Stomach smooth muscle (tissue), 2 donors: ENCODE results near the gene METTL25.

Source experiments
- H3K27ac ChIP-seq: one replicate; pipeline ENCODE4 v1.7.0; 2013; ENCODE audit warnings: mild to moderate bottlenecking, low read length, inconsistent platforms
- H3K27me3 ChIP-seq, 2 donors: one replicate each; pipeline ENCODE4 v1.7.0; 2013; ENCODE audit warnings: low read length in 2 of 2; ENCODE audit not compliant: insufficient read depth in 2 of 2, control insufficient read depth in 1 of 2
- H3K36me3 ChIP-seq, 2 donors: one replicate each; pipeline ENCODE4 v1.7.0; 2013; ENCODE audit warnings: low read length in 2 of 2; ENCODE audit not compliant: control insufficient read depth in 2 of 2, insufficient read depth in 2 of 2
- H3K4me1 ChIP-seq: one replicate; pipeline ENCODE4 v1.7.0; 2013; ENCODE audit warnings: low read length; ENCODE audit not compliant: control insufficient read depth, insufficient read depth
- H3K4me3 ChIP-seq, 2 donors: one replicate each; pipeline ENCODE4 v1.7.0; 2013; ENCODE audit warnings: low read length in 2 of 2
- H3K9ac ChIP-seq, 2 donors: one replicate each; pipeline ENCODE4 v1.7.0; 2013; ENCODE audit warnings: low read length in 2 of 2, mild to moderate bottlenecking in 1 of 2
- H3K9me3 ChIP-seq, 2 donors: one replicate each; pipeline ENCODE4 v1.7.0; 2013; ENCODE audit warnings: low read length in 2 of 2; ENCODE audit not compliant: control insufficient read depth in 2 of 2
- donor health status: healthy.
- donor health status: Pancreatic carcinoma.

The METTL25 gene

DNA sequence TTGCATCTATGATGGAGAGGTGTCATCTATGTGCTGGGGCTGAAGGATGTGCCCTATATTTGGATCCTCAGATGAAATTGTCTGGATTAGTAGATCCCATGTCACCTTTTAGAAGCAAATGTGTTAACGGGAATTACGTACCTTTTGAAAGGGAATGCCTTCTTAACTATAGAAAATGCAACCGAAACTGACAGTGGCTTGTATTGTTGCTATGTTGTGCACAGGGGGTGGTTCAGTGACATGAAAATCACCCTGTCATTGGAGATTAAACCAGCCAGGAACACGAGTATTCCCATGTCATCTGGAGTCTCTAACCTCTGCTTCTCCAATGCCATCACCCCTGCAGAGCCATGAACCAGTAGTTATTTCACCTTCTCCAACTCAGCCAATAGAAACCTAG, 110.2 kb downstream of the METTL25 start:
- Histone ChIP-seq H3K27me3 (no peaks in the 10 kb centered on the region), H3K9ac (no peak overlapping the region), H3K4me3 (no peak overlapping the region), H3K36me3 (peaks cover 8% of the 10 kb centered on the region in 2 donors), H3K9me3 (no peaks in the 10 kb centered on the region), H3K4me1 (no peaks in the 10 kb centered on the region), H3K27ac (no peak overlapping the region)

DNA sequence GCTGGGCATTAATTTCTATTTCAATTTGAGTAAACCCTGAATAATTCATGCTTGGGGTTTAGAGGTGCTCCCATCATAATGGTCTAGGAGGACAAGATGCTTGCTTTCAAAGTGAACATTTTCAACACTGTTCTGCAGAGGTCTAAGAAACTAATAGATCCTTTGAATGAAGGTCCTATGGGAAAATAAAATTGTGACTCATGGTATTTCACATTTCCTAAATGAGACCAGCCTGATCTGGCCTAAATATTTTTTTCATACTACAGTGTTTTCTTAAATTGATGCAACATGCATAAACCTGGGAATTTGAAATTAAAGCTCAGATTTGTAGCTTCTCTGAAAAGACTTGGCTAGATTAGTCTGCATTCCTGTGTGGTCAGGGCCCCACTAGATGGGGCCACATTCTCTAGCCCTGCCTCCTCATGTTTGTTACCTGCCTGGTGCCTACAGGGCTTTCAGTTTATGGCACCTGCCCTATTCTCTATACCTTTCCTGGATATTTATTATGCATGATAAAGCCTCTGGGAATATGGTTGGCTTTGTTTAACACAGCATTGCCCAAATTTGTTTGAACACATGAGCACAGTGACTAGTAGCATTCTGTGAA, 112.7 kb downstream of the METTL25 start:
- Histone ChIP-seq H3K4me3 (no peak overlapping the region), H3K27ac (no peak overlapping the region), H3K27me3 (no peaks in the 10 kb centered on the region), H3K9ac (no peak overlapping the region), H3K9me3 (no peaks in the 10 kb centered on the region), H3K4me1 (no peaks in the 10 kb centered on the region), H3K36me3 (peaks cover 8 to 14% of the 10 kb centered on the region in 2 donors)

DNA sequence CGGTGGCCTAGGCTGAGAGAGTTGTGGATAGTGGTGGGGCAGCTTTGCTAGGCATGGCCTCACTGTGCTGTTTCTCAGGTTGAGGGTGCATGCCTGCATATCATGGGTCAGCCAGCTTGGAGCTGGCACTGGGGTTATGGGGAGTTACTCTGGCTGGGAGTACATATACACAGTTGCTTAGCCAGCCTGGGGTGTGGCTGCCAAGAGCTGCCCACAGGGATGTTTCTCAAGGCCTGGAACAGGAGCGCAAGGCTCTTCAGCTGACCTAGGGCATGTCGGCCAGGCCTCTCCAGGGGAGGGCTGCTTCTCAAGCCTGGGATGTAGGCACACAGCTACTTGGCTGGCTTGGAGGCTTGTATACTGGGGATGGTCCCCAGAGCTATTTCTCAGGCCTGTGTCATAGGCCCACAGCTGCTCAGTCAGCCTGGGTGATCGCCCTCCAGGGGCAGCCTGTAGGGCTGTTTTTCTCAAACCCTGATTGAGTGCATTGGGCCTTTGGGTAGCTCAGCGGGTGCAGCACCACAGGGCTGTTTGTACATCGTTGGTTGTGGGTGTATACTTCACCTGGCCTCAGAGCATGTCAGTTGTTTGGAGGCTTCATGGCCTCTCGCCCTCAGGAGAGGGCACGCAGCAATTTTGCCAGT, 114.9 kb downstream of the METTL25 start:
- H3K27ac ChIP-seq = no peak overlapping the region
- no peak overlapping the region for H3K9ac ChIP-seq
- no peaks in the 10 kb centered on the region for H3K27me3 ChIP-seq
- peaks cover 8 to 14% of the 10 kb centered on the region in 2 donors for H3K36me3 ChIP-seq
- no peaks in the 10 kb centered on the region for H3K9me3 ChIP-seq
- no peak overlapping the region for H3K4me3 ChIP-seq
- H3K4me1 ChIP-seq = no peaks in the 10 kb centered on the region

DNA sequence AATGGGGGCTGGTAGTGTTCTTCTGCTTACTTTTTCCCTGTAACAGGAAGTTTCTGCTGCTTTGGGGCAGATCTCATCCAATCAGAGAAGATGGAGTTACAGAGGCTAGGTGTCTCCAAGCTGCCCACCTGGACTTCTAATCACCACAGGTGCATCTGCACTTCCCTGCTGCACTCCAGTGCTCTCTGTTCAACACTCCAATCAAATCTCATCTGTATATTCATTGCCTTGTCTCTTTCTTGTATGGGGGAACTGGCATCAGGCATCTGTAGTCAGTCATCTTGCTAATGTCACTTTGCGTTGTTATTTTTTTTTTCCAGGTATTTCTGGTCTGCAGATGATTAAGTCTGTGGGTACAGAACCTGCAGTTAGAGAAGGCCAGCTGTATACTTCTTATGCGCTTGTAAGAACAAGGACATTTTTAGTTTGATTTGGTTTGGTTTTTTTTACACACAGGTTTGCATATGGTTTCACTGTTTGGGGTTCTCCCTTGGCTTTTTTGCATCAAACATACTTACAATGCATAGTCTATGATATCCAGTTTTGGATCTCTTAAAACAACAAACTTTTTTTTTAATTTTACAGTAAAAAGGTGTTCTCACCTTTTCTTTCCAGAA, 116.0 kb downstream of the METTL25 start:
- H3K9ac ChIP-seq = no peak overlapping the region
- no peak overlapping the region for H3K27ac ChIP-seq
- no peaks in the 10 kb centered on the region for H3K4me1 ChIP-seq
- no peak overlapping the region for H3K4me3 ChIP-seq
- H3K27me3 ChIP-seq = no peaks in the 10 kb centered on the region
- no peaks in the 10 kb centered on the region for H3K9me3 ChIP-seq
- H3K36me3 ChIP-seq = peaks cover 4 to 9% of the 10 kb centered on the region in 2 donors

DNA sequence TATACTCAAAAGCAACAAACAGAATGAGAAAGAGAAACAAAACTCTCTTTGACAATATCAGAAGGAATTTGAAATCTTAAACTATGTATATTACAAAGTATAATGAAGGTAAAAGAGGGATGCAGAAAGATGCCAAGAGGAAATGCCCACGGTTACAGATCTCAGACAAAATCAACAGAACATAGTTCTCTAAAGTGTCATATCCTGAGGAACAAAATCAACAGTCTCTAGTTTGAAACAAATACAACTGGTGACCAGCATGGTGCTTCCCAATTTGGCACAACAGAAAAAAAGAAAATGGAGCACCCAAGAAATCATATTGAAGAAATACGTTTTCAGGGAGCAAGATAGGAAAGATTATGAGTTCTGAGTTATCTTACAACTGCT, 116.5 kb downstream of the METTL25 start:
- Histone ChIP-seq H3K9ac (no peak overlapping the region), H3K27me3 (no peaks in the 10 kb centered on the region), H3K4me3 (no peak overlapping the region), H3K9me3 (no peaks in the 10 kb centered on the region), H3K4me1 (no peaks in the 10 kb centered on the region), H3K36me3 (peaks cover 4 to 9% of the 10 kb centered on the region in 2 donors), H3K27ac (no peak overlapping the region)

DNA sequence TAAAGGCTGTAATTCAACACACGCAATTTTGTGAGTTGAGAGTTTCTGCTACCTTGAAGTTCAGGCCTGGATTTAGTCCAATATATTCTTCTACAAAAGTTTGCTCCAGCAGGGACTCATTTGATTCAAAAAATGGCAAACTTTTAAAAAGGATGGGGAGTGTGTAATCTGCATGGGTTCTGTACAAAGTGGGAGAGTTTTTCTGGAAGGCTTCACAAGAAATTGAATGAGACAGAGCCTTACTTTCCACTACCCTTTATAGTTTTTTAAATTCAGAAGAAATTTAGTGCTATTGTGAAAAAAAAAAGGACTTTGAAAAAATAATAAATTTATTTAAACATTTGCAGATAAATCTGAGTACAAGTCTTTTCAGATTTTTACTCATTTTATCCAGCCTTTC, 116.9 kb downstream of the METTL25 start:
- Histone ChIP-seq H3K36me3 (peaks cover 4 to 9% of the 10 kb centered on the region in 2 donors), H3K9ac (no peak overlapping the region), H3K4me3 (no peak overlapping the region), H3K27ac (no peak overlapping the region), H3K9me3 (no peaks in the 10 kb centered on the region), H3K4me1 (no peaks in the 10 kb centered on the region), H3K27me3 (no peaks in the 10 kb centered on the region)

DNA sequence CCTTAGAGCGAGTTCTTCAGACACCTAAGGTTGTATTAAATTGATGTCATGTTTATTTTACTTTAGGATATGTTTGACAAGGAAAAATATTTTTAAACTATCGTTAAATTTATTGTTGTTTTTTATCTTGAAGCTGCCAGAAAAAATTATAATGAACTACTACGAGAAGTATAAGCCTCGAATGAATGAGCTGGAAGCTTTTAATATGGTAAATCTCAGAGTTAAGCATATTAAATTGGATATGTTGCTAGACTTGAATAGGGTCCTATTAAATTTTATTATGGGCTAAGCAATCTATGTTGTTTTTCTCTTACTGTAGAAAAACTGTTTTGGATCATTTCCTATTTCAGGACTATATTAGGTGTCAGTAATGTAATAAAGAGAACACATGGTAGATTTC, 118.2 kb downstream of the METTL25 start:
- no peak overlapping the region for H3K27ac ChIP-seq
- H3K4me3 ChIP-seq = no peak overlapping the region
- peaks cover 4 to 9% of the 10 kb centered on the region in 2 donors for H3K36me3 ChIP-seq
- no peaks in the 10 kb centered on the region for H3K9me3 ChIP-seq
- H3K27me3 ChIP-seq = no peaks in the 10 kb centered on the region
- H3K4me1 ChIP-seq = no peaks in the 10 kb centered on the region
- H3K9ac ChIP-seq = no peak overlapping the region

DNA sequence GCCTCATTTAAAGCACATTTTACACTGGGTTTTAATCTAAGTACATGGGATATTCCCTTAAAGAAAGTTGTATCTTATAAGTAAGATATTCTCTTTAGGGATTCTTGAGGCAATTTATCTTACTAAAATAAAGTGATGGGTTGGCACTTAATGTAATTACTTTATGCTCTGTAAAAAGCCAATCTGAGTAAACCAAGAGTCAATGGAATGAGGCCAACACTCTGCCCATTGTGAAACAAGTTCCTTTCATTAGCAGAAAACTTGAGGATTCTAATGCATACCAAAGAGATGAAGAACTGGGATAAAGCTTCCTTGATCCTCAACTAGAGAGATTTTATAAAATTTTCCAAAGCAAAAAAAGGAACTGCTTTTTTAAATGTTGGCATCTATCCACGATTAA, 121.2 kb downstream of the METTL25 start:
- no peaks in the 10 kb centered on the region for H3K27me3 ChIP-seq

DNA sequence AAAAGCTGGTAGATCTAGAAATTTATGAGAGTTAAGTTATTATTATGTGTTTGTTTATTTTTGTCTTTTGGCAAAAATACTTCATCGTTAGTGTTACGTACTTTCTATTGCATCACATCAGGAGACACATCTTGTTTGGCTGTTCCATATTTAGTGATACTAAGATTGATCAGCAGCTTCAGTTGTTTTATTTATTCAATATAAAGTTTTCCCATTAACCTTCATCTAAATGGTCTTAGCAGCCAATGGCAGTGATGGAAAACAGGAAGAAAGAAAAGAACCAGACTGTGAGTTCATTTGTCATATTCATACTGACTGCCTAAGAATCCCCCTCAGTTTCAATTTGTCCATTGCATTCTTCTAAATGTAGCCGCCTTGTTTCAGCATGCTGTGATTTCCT, 122.3 kb downstream of the METTL25 start:
- Histone ChIP-seq H3K36me3 (no peaks in the 10 kb centered on the region), H3K4me3 (no peak overlapping the region), H3K4me1 (no peaks in the 10 kb centered on the region)

More for the DNA sequence above, 121.2 kb downstream of the METTL25 start:
- Histone ChIP-seq H3K27ac (no peak overlapping the region), H3K4me1 (no peaks in the 10 kb centered on the region), H3K9me3 (no peaks in the 10 kb centered on the region), H3K4me3 (no peak overlapping the region), H3K9ac (no peak overlapping the region), H3K36me3 (no peaks in the 10 kb centered on the region)

DNA sequence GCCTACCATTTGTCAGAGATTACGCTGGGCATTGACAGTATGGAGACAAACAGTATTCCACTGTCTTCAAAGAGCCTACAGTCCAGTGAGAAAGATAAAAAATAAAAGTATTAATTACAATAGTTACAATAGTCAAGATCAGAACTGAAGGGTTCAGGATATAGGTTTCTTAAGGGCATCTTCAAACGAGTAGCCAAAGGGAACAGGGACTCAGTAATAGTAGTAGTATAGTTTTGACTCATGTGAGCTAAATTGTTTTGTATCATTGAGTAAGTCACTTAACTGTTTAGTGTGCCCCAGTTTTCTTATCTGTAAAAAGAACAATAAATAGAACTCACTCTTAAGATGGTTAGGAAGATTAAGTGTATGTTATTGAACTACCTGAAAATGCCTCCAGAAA, 123.6 kb downstream of the METTL25 start:
- Histone ChIP-seq H3K4me3 (no peak overlapping the region), H3K4me1 (no peaks in the 10 kb centered on the region), H3K9ac (no peak overlapping the region), H3K27ac (no peak overlapping the region), H3K27me3 (no peaks in the 10 kb centered on the region), H3K9me3 (peaks cover 0 to 2% of the 10 kb centered on the region in 2 donors), H3K36me3 (no peaks in the 10 kb centered on the region)

More for the DNA sequence above, 122.3 kb downstream of the METTL25 start:
- Histone ChIP-seq H3K27ac (no peak overlapping the region), H3K9ac (no peak overlapping the region), H3K9me3 (peaks cover 0 to 2% of the 10 kb centered on the region in 2 donors), H3K27me3 (no peaks in the 10 kb centered on the region)
